ENCODE results near the gene LY9.

Gene LY9

GRCh38 chr1:160800142-160800541 is 4.2 kb downstream of the LY9 start:
- no peak for DNase-seq
- Histone ChIP-seq H3K9me3 (ENCODE audit: control insufficient read depth, low read length) (no peaks in the 10 kb centered on the region), H3K36me3 (ENCODE audit: control insufficient read depth, insufficient read depth, low read length) (peaks cover 10% of the 10 kb centered on the region), H3K4me1 (ENCODE audit: control insufficient read depth, insufficient read depth, low read length, poor library complexity, severe bottlenecking) (peaks cover 44% of the 10 kb centered on the region), H3K27ac (ENCODE audit: insufficient read depth, low read length, poor library complexity, severe bottlenecking) (peak overlapping the region; percentile 77), H3K4me3 (ENCODE audit: insufficient read depth, low read depth, low read length, poor library complexity, severe bottlenecking) (peak overlapping the region; percentile 57), H3K27me3 (replicated peaks; ENCODE audit: control insufficient read depth, insufficient read depth, low read length, poor library complexity, severe bottlenecking) (no peaks in the 10 kb centered on the region)

DNA sequence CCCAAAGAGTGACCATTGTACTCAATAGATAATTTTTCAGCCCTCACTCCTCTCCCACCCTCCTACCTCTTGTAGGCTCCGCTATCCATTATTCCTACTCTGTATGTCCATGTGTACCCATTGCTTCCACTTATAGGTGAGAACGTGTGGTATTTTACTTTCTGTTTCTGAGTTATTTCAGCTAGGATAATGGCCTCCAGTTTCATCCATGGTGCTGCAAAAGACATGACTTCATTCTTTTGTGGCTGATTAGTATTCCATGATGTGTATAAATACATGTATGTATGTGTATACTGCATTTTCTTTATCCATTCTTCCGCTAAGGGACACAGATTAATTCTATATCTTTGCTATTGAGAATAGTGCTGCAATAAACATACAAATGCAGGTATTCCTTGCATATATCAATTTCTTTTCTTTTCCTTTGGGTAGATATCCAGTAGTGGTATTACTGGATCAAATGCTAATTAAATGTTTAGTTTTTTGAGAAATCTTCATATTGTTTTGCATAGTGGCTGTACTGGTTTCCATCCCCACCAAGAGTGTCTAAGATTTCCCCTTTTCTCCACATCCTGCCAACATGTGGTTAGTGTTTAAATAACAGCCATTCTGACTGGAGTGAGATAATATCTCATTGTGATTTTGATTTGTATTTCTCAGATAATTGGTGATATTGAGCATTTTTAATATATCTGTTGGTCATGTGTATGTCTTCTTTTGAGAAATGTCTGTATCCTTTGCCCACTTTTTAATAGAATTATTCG is 4.9 kb downstream of the LY9 start:
- Histone ChIP-seq H3K4me1 (ENCODE audit: control insufficient read depth, insufficient read depth, low read length, poor library complexity, severe bottlenecking) (peaks cover 38% of the 10 kb centered on the region), H3K27ac (ENCODE audit: insufficient read depth, low read length, poor library complexity, severe bottlenecking) (peak overlapping the region; percentile 77), H3K4me3 (ENCODE audit: insufficient read depth, low read depth, low read length, poor library complexity, severe bottlenecking) (peak overlapping the region; percentile 57)

DNA sequence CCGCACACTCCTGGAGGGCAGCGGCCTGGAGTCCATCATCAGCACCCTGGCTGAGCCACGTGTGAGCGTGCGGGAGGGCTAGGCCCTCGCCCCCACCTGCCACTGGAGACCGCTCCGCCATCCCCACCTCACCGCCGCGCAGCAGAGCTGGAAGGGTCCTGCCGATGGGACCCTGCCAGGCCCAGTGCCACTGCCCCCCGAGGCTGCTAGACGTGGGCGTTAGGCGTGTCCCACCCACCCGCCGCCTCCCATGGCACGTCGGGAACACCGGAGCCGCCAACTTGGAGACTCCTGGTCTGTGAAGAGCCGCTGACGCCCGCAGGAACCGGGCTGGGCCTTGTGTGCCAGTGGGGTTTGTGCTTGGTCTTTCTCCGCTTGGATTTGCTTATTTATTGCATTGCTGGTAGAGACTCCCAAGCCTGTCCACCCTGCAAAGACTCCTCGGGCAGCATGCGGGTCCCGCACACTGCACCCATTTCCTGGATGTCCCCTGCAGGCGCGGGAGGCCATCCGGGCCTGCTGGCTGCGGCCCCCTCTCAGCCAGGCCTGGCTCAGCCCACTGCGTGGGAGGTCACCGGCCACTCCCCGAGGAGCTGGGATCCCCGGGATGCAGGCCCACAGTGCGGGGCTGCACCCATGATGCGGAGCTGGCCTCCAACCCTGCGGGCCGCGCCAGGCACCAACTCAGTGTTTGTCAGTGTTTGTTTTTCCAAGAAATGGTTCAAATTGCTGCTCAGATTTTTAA is 6.0 kb downstream of the LY9 start:
- DNase-seq: no peak
- peaks cover 22% of the 10 kb centered on the region for H3K36me3 ChIP-seq (ENCODE audit: control insufficient read depth, insufficient read depth, low read length)
- peak overlapping the region; percentile 77 for H3K27ac ChIP-seq (ENCODE audit: insufficient read depth, low read length, poor library complexity, severe bottlenecking)
- H3K4me1 ChIP-seq (ENCODE audit: control insufficient read depth, insufficient read depth, low read length, poor library complexity, severe bottlenecking): peaks cover 38% of the 10 kb centered on the region
- no peaks in the 10 kb centered on the region for H3K27me3 ChIP-seq (replicated peaks; ENCODE audit: control insufficient read depth, insufficient read depth, low read length, poor library complexity, severe bottlenecking)
- peaks cover 5% of the 10 kb centered on the region for H3K9me3 ChIP-seq (ENCODE audit: control insufficient read depth, low read length)
- no peak overlapping the region for H3K4me3 ChIP-seq (ENCODE audit: insufficient read depth, low read depth, low read length, poor library complexity, severe bottlenecking)

More for the DNA sequence above, 4.9 kb downstream of the LY9 start:
- no peaks in the 10 kb centered on the region for H3K27me3 ChIP-seq (replicated peaks; ENCODE audit: control insufficient read depth, insufficient read depth, low read length, poor library complexity, severe bottlenecking)
- no peaks in the 10 kb centered on the region for H3K9me3 ChIP-seq (ENCODE audit: control insufficient read depth, low read length)
- peaks cover 14% of the 10 kb centered on the region for H3K36me3 ChIP-seq (ENCODE audit: control insufficient read depth, insufficient read depth, low read length)
- no peak for DNase-seq

DNA sequence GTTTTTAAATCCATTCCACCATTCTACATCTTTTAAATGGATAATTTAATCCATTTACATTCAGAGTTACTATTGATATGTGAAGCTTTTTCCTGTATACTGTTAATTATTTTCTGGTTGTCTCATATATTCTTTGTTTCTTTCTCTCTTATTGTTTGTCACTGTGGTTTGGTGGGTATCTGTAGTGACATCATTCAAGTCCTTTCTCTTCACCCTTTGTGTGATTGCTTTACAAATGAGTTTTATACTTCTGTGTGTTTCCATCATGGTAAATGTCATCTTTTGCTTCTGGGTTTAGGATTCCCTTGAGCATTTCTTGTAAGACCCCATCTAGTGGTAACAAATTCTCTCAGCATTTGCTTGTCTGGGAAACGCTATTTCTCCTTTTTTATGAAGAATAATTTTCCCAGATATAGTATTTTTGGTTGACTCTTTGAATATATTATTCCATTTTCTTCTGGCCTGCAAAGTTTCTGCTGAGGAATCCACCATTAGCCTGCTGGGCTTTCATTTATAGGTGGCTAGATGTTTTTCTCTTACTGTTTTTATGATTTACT is 10.2 kb downstream of the LY9 start:
- Histone ChIP-seq H3K27me3 (replicated peaks; ENCODE audit: control insufficient read depth, insufficient read depth, low read length, poor library complexity, severe bottlenecking) (no peaks in the 10 kb centered on the region), H3K27ac (ENCODE audit: insufficient read depth, low read length, poor library complexity, severe bottlenecking) (no peak overlapping the region), H3K36me3 (ENCODE audit: control insufficient read depth, insufficient read depth, low read length) (peaks cover 49% of the 10 kb centered on the region), H3K4me3 (ENCODE audit: insufficient read depth, low read depth, low read length, poor library complexity, severe bottlenecking) (no peak overlapping the region), H3K9me3 (ENCODE audit: control insufficient read depth, low read length) (peaks cover 5% of the 10 kb centered on the region), H3K4me1 (ENCODE audit: control insufficient read depth, insufficient read depth, low read length, poor library complexity, severe bottlenecking) (peaks cover 30% of the 10 kb centered on the region)
- DNase-seq: no peak

DNA sequence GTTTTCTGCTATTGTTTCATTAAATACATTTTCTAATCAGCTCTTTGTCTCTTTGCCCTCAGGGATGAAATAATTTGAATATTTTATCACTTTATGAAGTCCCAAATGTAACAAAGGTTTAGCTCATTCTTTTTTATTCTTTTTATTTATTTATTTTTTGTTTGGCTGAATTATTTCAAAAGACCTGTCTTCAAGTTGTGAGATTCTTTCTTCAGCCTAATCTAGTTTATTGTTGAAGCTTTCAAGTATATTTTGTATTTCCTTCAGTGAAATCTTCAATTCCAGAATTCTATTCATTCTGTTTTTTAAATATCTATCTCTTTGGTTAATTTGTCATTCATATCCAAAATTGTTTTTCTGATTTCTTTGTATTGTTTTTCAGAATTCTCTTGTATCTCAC is 10.8 kb downstream of the LY9 start:
- no peaks in the 10 kb centered on the region for H3K27me3 ChIP-seq (replicated peaks; ENCODE audit: control insufficient read depth, insufficient read depth, low read length, poor library complexity, severe bottlenecking)
- DNase-seq: no peak
- H3K4me1 ChIP-seq (ENCODE audit: control insufficient read depth, insufficient read depth, low read length, poor library complexity, severe bottlenecking): peaks cover 24% of the 10 kb centered on the region
- no peak overlapping the region for H3K4me3 ChIP-seq (ENCODE audit: insufficient read depth, low read depth, low read length, poor library complexity, severe bottlenecking)
- peaks cover 53% of the 10 kb centered on the region for H3K36me3 ChIP-seq (ENCODE audit: control insufficient read depth, insufficient read depth, low read length)
- H3K9me3 ChIP-seq (ENCODE audit: control insufficient read depth, low read length): peaks cover 5% of the 10 kb centered on the region
- no peak overlapping the region for H3K27ac ChIP-seq (ENCODE audit: insufficient read depth, low read length, poor library complexity, severe bottlenecking)

- Histone ChIP-seq H3K36me3 (ENCODE audit: control insufficient read depth, insufficient read depth, low read length) (peaks cover 53% of the 10 kb centered on the region), H3K27ac (ENCODE audit: insufficient read depth, low read length, poor library complexity, severe bottlenecking) (no peak overlapping the region), H3K4me1 (ENCODE audit: control insufficient read depth, insufficient read depth, low read length, poor library complexity, severe bottlenecking) (peaks cover 20% of the 10 kb centered on the region), H3K9me3 (ENCODE audit: control insufficient read depth, low read length) (peaks cover 5% of the 10 kb centered on the region), H3K27me3 (replicated peaks; ENCODE audit: control insufficient read depth, insufficient read depth, low read length, poor library complexity, severe bottlenecking) (no peaks in the 10 kb centered on the region), H3K4me3 (ENCODE audit: insufficient read depth, low read depth, low read length, poor library complexity, severe bottlenecking) (no peak overlapping the region)
- DNase-seq: no peak
These were observed 11.3 kb downstream of the LY9 start for GRCh38 chr1:160807247-160807646.

DNA sequence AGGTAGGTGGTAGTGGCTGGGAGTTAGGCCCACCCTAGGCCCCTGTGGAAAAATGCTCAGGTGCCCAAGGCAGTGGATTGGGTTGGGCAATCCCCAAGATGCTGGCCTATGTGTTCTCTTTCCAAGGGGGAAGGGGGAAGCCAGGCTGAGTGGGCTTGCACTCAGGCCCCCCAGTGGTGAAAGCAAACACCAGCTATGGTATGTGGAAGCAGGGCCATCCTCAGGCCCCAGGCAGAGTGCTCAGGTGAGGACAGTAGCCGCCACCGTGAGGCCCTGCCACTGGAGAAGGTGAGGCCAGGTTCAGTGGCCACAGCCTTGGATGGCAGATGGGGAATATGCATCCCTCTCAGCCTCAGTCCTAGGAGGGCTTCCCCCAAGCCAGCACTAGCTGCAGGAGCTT is 11.8 kb downstream of the LY9 start:
- Histone ChIP-seq H3K27me3 (replicated peaks; ENCODE audit: control insufficient read depth, insufficient read depth, low read length, poor library complexity, severe bottlenecking) (no peaks in the 10 kb centered on the region), H3K4me3 (ENCODE audit: insufficient read depth, low read depth, low read length, poor library complexity, severe bottlenecking) (no peak overlapping the region), H3K4me1 (ENCODE audit: control insufficient read depth, insufficient read depth, low read length, poor library complexity, severe bottlenecking) (peaks cover 20% of the 10 kb centered on the region), H3K27ac (ENCODE audit: insufficient read depth, low read length, poor library complexity, severe bottlenecking) (no peak overlapping the region), H3K9me3 (ENCODE audit: control insufficient read depth, low read length) (peaks cover 5% of the 10 kb centered on the region), H3K36me3 (ENCODE audit: control insufficient read depth, insufficient read depth, low read length) (peaks cover 53% of the 10 kb centered on the region)
- no peak for DNase-seq

GRCh38 chr1:160808289-160808688 is 12.3 kb downstream of the LY9 start:
- H3K27me3 ChIP-seq (replicated peaks; ENCODE audit: control insufficient read depth, insufficient read depth, low read length, poor library complexity, severe bottlenecking): no peaks in the 10 kb centered on the region
- no peak for DNase-seq
- peaks cover 5% of the 10 kb centered on the region for H3K9me3 ChIP-seq (ENCODE audit: control insufficient read depth, low read length)
- no peak overlapping the region for H3K4me3 ChIP-seq (ENCODE audit: insufficient read depth, low read depth, low read length, poor library complexity, severe bottlenecking)
- H3K4me1 ChIP-seq (ENCODE audit: control insufficient read depth, insufficient read depth, low read length, poor library complexity, severe bottlenecking): peaks cover 20% of the 10 kb centered on the region
- peaks cover 57% of the 10 kb centered on the region for H3K36me3 ChIP-seq (ENCODE audit: control insufficient read depth, insufficient read depth, low read length)
- H3K27ac ChIP-seq (ENCODE audit: insufficient read depth, low read length, poor library complexity, severe bottlenecking): no peak overlapping the region

DNA sequence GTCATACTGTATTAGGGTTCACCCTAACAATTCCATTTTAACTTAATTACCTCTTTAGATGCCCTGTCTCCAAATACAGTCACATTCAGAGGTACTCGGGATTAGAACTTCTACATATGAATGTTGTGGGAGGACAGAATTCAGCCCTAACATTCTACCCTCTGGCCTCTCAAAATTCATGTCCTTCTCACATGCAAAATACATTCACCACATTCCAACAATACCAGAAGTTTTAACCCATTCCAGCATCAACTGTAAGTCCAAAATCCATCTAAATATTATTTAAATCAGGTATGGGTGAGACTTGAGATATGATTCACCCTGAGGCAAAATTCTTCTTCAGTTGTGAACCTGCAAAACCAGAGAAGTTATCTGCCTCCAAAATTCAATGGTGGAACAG is 14.5 kb downstream of the LY9 start:
- no peak for DNase-seq
- Histone ChIP-seq H3K4me1 (ENCODE audit: control insufficient read depth, insufficient read depth, low read length, poor library complexity, severe bottlenecking) (peaks cover 20% of the 10 kb centered on the region), H3K9me3 (ENCODE audit: control insufficient read depth, low read length) (peaks cover 5% of the 10 kb centered on the region), H3K27ac (ENCODE audit: insufficient read depth, low read length, poor library complexity, severe bottlenecking) (no peak overlapping the region), H3K36me3 (ENCODE audit: control insufficient read depth, insufficient read depth, low read length) (peaks cover 74% of the 10 kb centered on the region), H3K27me3 (replicated peaks; ENCODE audit: control insufficient read depth, insufficient read depth, low read length, poor library complexity, severe bottlenecking) (no peaks in the 10 kb centered on the region), H3K4me3 (ENCODE audit: insufficient read depth, low read depth, low read length, poor library complexity, severe bottlenecking) (no peak overlapping the region)

- peaks cover 77% of the 10 kb centered on the region for H3K36me3 ChIP-seq (ENCODE audit: control insufficient read depth, insufficient read depth, low read length)
These were observed 15.2 kb downstream of the LY9 start for GRCh38 chr1:160811147-160811546.

More at GRCh38 chr1:160811147-160811546, 15.2 kb downstream of the LY9 start:
- Histone ChIP-seq H3K27ac (ENCODE audit: insufficient read depth, low read length, poor library complexity, severe bottlenecking) (no peak overlapping the region), H3K4me1 (ENCODE audit: control insufficient read depth, insufficient read depth, low read length, poor library complexity, severe bottlenecking) (peaks cover 20% of the 10 kb centered on the region), H3K4me3 (ENCODE audit: insufficient read depth, low read depth, low read length, poor library complexity, severe bottlenecking) (no peak overlapping the region), H3K27me3 (replicated peaks; ENCODE audit: control insufficient read depth, insufficient read depth, low read length, poor library complexity, severe bottlenecking) (no peaks in the 10 kb centered on the region), H3K9me3 (ENCODE audit: control insufficient read depth, low read length) (peaks cover 2% of the 10 kb centered on the region)
- DNase-seq: no peak

All from effector memory CD4-positive, alpha-beta T cell (primary cell).